ENCODE measurements around the gene RMP24.

Gene RMP24

DNA sequence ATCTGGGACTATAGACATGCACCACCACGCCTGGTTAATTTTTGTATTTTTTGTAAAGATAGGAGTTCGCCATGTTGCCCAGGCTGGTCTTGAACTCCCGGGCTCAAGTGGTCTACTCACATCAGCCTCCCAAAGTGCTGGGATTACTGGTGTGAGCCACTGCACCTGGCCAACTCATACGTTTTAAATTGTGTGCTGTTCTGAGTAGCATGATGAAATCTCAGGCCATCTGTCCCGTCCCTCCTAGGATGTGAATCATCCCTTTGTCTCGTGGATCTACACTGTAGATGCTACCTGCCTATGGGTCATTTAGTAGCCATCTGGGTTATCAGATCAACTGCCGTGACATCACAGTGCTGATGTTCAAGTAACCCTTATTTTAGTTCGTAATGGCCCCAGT lies 38.5 kb upstream of the RMP24 start:
- Histone ChIP-seq H3K9me3 (peaks cover 0 to 6% of the 10 kb centered on the region in 2 donors), H3K4me1 (no peaks in the 10 kb centered on the region), H3K36me3 (no peaks in the 10 kb centered on the region), H3K4me3 (no peak overlapping the region), H3K27me3 (no peaks in the 10 kb centered on the region), H3K27ac (no peak overlapping the region)
- TF ChIP-seq POLR2A (IDR thresholded peaks at IDR 0.05) (no peak), EP300 (IDR thresholded peaks at IDR 0.05; ENCODE audit: low read depth) (no peak), POLR2AphosphoS5 (IDR thresholded peaks at IDR 0.05) (no peak)
- TF ChIP-seq, protein P1, sequence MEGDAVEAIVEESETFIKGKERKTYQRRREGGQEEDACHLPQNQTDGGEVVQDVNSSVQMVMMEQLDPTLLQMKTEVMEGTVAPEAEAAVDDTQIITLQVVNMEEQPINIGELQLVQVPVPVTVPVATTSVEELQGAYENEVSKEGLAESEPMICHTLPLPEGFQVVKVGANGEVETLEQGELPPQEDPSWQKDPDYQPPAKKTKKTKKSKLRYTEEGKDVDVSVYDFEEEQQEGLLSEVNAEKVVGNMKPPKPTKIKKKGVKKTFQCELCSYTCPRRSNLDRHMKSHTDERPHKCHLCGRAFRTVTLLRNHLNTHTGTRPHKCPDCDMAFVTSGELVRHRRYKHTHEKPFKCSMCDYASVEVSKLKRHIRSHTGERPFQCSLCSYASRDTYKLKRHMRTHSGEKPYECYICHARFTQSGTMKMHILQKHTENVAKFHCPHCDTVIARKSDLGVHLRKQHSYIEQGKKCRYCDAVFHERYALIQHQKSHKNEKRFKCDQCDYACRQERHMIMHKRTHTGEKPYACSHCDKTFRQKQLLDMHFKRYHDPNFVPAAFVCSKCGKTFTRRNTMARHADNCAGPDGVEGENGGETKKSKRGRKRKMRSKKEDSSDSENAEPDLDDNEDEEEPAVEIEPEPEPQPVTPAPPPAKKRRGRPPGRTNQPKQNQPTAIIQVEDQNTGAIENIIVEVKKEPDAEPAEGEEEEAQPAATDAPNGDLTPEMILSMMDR (IDR thresholded peaks at IDR 0.05) = no peak
- intact Hi-C loops (cut with DNase I; ENCODE audit: low total_unique reads) = no loop called here
- in situ Hi-C loops (cut with MboI; ENCODE audit: low pct_ligation_motif_present in 1 of 4, low pct_unique_long_range_greater_than_20kb in 1 of 4, low sequenced_read_pairs in 3 of 4) = loop anchor here in 2 of 4 donors (25.0 kb wide), 2 partner anchors 172 to 547 kb away; partner anchors contain the start of gene ZNF396 (in 1 of the 2)
- 69 to 86% methylated on average over 5 to 8 of the region's 8 CpGs for WGBS, 2 donors (ENCODE audit: low coverage in 1 of 2)
- no peak for DNase-seq

DNA sequence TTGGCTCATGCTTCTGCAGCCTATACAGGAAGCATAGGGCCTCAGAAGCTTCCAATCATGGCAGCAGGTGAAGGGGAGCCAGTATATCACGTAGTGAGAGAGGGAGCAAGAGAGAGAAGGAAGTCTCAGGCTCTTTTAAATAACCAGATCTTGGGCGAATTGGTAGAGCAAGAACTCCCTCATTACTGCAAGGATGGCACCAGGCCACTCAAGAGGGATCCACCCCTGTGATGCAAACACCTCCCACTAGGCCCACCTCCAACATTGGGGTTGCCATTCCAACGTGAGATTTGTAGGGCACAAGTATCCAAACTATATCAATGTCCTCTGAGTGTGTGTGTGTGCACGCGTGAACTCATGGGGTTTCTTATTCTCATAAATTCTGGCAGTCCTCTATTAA lies 37.6 kb upstream of the RMP24 start:
- 80 to 90% methylated on average over 2 to 5 of the region's 5 CpGs for WGBS, 2 donors (ENCODE audit: low coverage in 1 of 2)
- peaks cover 0 to 6% of the 10 kb centered on the region in 2 donors for H3K9me3 ChIP-seq
- H3K4me3 ChIP-seq = no peak overlapping the region
- intact Hi-C loops (cut with DNase I; ENCODE audit: low total_unique reads) (no loop called here), in situ Hi-C loops (cut with MboI; ENCODE audit: low pct_ligation_motif_present in 1 of 4, low pct_unique_long_range_greater_than_20kb in 1 of 4, low sequenced_read_pairs in 3 of 4) (loop anchor here in 2 of 4 donors (25.0 kb wide), 2 partner anchors 173 to 548 kb away; partner anchors contain the start of gene ZNF396 (in 1 of the 2))
- TF ChIP-seq POLR2A (IDR thresholded peaks at IDR 0.05) (no peak), EP300 (IDR thresholded peaks at IDR 0.05; ENCODE audit: low read depth) (no peak), POLR2AphosphoS5 (IDR thresholded peaks at IDR 0.05) (no peak)
- TF ChIP-seq, protein P1 (IDR thresholded peaks at IDR 0.05) = no peak
- no peaks in the 10 kb centered on the region for H3K4me1 ChIP-seq
- H3K27me3 ChIP-seq = no peaks in the 10 kb centered on the region
- H3K27ac ChIP-seq = no peak overlapping the region
- DNase-seq = no peak
- H3K36me3 ChIP-seq = no peaks in the 10 kb centered on the region

DNA sequence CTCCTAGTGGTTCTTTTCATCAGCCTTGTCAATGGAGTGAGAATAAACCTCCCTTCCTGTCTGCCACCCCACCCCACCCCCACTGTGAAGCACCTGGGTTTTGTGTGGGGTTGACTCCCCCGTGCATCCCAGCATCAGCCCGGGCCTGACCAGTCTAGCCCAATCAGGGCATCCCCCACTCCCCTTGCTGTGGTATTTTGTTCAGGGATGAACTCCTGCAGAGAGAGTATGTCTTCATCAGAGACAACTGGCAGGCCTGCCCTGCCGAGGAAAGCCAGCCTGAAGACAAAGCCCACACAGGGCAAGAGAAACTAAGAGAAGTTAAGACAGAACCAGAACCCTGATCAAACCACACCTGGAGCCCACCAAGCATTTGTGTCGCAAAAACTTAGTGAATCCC lies 36.7 kb upstream of the RMP24 start:
- Histone ChIP-seq H3K27me3 (no peaks in the 10 kb centered on the region), H3K27ac (no peak overlapping the region), H3K4me3 (no peak overlapping the region), H3K4me1 (no peaks in the 10 kb centered on the region), H3K36me3 (no peaks in the 10 kb centered on the region), H3K9me3 (no peaks in the 10 kb centered on the region)
- no peak for DNase-seq
- intact Hi-C loops (cut with DNase I; ENCODE audit: low total_unique reads) = no loop called here
- in situ Hi-C loops (cut with MboI; ENCODE audit: low pct_ligation_motif_present in 1 of 4, low pct_unique_long_range_greater_than_20kb in 1 of 4, low sequenced_read_pairs in 3 of 4) = loop anchor here in 2 of 4 donors (25.0 kb wide), 2 partner anchors 174 to 549 kb away; partner anchors contain the start of gene ZNF396 (in 1 of the 2)
- TF ChIP-seq, protein P1 (IDR thresholded peaks at IDR 0.05) = no peak
- no peak for TF ChIP-seq POLR2AphosphoS5 (IDR thresholded peaks at IDR 0.05)
- TF ChIP-seq POLR2A (IDR thresholded peaks at IDR 0.05) = no peak
- TF ChIP-seq EP300 (IDR thresholded peaks at IDR 0.05; ENCODE audit: low read depth) = no peak
- 60 to 100% methylated on average over 1 to 4 of the region's 4 CpGs for WGBS, 2 donors (ENCODE audit: low coverage in 1 of 2)

DNA sequence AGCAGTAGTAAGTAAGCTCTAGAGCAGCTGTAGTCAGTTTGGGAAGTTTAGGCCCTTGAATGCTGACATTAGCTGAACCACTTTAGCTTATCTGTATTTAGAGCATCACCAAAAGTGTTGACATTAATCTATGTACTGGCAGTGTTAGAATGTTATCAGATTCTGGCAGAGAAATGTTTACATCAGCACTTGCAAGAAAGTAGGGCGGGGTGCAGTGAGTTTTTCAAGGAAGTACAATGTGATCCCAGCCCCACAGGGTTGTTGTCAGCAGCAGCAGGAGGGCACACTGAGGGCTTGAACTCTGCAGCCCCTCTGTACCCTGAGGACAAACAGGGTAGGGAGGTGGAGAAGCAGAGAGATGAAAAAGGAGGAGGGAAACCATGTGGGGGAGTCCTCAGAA lies 35.5 kb upstream of the RMP24 start:
- in situ Hi-C loops (cut with MboI; ENCODE audit: low pct_ligation_motif_present in 1 of 4, low pct_unique_long_range_greater_than_20kb in 1 of 4, low sequenced_read_pairs in 3 of 4) = loop anchor here in 2 of 4 donors (25.0 kb wide), 2 partner anchors 175 to 550 kb away; partner anchors contain the start of gene ZNF396 (in 1 of the 2)
- intact Hi-C loops (cut with DNase I; ENCODE audit: low total_unique reads) = no loop called here
- H3K36me3 ChIP-seq = no peaks in the 10 kb centered on the region
- H3K27me3 ChIP-seq = no peaks in the 10 kb centered on the region
- DNase-seq = no peak
- TF ChIP-seq EP300 (IDR thresholded peaks at IDR 0.05; ENCODE audit: low read depth) (no peak), POLR2A (IDR thresholded peaks at IDR 0.05) (no peak), POLR2AphosphoS5 (IDR thresholded peaks at IDR 0.05) (no peak)
- no peak overlapping the region for H3K4me3 ChIP-seq
- H3K27ac ChIP-seq = no peak overlapping the region
- no peaks in the 10 kb centered on the region for H3K4me1 ChIP-seq
- 67 to 100% methylated on average over 1 of the region's 1 CpG for WGBS, 2 donors (ENCODE audit: low coverage in 1 of 2)
- no peaks in the 10 kb centered on the region for H3K9me3 ChIP-seq

DNA sequence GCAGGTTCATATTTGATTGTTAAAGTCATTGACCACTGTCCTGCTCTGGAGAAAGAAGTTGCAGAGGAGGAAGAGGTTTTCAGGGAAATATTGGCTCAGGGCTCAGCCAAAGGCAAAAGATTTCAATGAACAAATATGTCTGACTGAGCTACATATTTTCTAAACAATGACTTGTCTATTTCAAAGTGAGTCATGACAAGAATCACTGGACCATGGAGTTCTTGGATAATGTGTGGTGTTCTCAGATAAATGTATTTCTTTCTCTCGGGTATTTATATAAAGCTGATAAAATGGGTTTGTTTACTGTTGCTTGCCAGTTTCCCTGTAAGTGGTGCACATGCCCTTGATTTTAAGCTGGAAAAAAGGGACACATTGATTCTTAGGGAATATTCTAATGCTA lies 34.3 kb upstream of the RMP24 start:
- 50 to 53% methylated on average over 1 of the region's 1 CpG for WGBS, 2 donors (ENCODE audit: low coverage in 1 of 2)
- no peak for DNase-seq
- no peak for TF ChIP-seq POLR2AphosphoS5 (IDR thresholded peaks at IDR 0.05)
- TF ChIP-seq EP300 (IDR thresholded peaks at IDR 0.05; ENCODE audit: low read depth) = no peak
- TF ChIP-seq POLR2A (IDR thresholded peaks at IDR 0.05) = no peak
- TF ChIP-seq, protein P1 (IDR thresholded peaks at IDR 0.05) = no peak
- intact Hi-C loops (cut with DNase I; ENCODE audit: low total_unique reads) (no loop called here), in situ Hi-C loops (cut with MboI; ENCODE audit: low pct_ligation_motif_present in 1 of 4, low pct_unique_long_range_greater_than_20kb in 1 of 4, low sequenced_read_pairs in 3 of 4) (loop anchor here in 2 of 4 donors (25.0 kb wide), 2 partner anchors 176 to 551 kb away; partner anchors contain the start of gene ZNF396 (in 1 of the 2))
- no peaks in the 10 kb centered on the region for H3K27me3 ChIP-seq
- H3K4me1 ChIP-seq = no peaks in the 10 kb centered on the region
- no peak overlapping the region for H3K4me3 ChIP-seq
- H3K9me3 ChIP-seq = no peaks in the 10 kb centered on the region
- H3K36me3 ChIP-seq = no peaks in the 10 kb centered on the region
- no peak overlapping the region for H3K27ac ChIP-seq
